DMS79 treated with DMSO at 0.1 percent for 48 hours (cell line): Measurements from ENCODE around the gene POLR3B.
"Not testable (repeated sequence)": the region's sequence is repeated elsewhere in the genome, so short reads cannot be mapped to it uniquely, and the experiment has no call there.

Experiments used
- DNase-seq: peaks from one replicate; lab custom pipeline; 2025; lab: John Stamatoyannopoulos, UW

The POLR3B gene

GRCh38 chr12:106342397-106343213, 14.9 kb upstream of the POLR3B start:
- peak; percentile 39 for DNase-seq

- no peak for DNase-seq
Observed at GRCh38 chr12:106343214-106343528, 14.4 kb upstream of the POLR3B start.

- no peak for DNase-seq
Observed at GRCh38 chr12:106344131-106344530, 13.4 kb upstream of the POLR3B start.

GRCh38 chr12:106345746-106346145, 11.8 kb upstream of the POLR3B start:
- no peak for DNase-seq

GRCh38 chr12:106348411-106348810, 9.1 kb upstream of the POLR3B start:
- no peak for DNase-seq

- no peak for DNase-seq
Observed at GRCh38 chr12:106353175-106353574, 4.4 kb upstream of the POLR3B start.

- DNase-seq, result no peak
Observed at GRCh38 chr12:106358396-106359241, 1.1 kb downstream of the POLR3B start.

- no peak for DNase-seq
Observed at GRCh38 chr12:106359646-106360399, 2.3 kb downstream of the POLR3B start.

GRCh38 chr12:106360400-106360994, 2.9 kb downstream of the POLR3B start:
- no peak for DNase-seq

GRCh38 chr12:106362971-106363370, 5.4 kb downstream of the POLR3B start:
- no peak for DNase-seq

- DNase-seq, result peak; percentile 27
Observed at GRCh38 chr12:106364261-106364660, 6.7 kb downstream of the POLR3B start.

GRCh38 chr12:106369624-106370346, 12.2 kb downstream of the POLR3B start:
- DNase-seq, result no peak

GRCh38 chr12:106378788-106379187, 21.2 kb downstream of the POLR3B start:
- no peak for DNase-seq

- no peak for DNase-seq
Observed at GRCh38 chr12:106380954-106381353, 23.4 kb downstream of the POLR3B start.

- not testable (repeated sequence) for DNase-seq
Observed at GRCh38 chr12:106381866-106382265, 24.3 kb downstream of the POLR3B start.

GRCh38 chr12:106386813-106387535, 29.4 kb downstream of the POLR3B start:
- no peak for DNase-seq

- DNase-seq, result no peak
Observed at GRCh38 chr12:106387848-106388377, 30.4 kb downstream of the POLR3B start.

- DNase-seq, result no peak
Observed at GRCh38 chr12:106389151-106389550, 31.6 kb downstream of the POLR3B start.

GRCh38 chr12:106392759-106393158, 35.2 kb downstream of the POLR3B start:
- DNase-seq, result no peak

- no peak for DNase-seq
Observed at GRCh38 chr12:106409878-106410277, 52.3 kb downstream of the POLR3B start.
